PC-9 (cell line): ENCODE measurements around the gene CC2D2A.

Experiments
- EZH2 ChIP-seq: fragments of 200-600 bp; sonication (generic); IDR thresholded peaks from 2 replicates; pipeline ENCODE4 v1.8.0; 2017; ENCODE audit warnings: antibody characterized with exemption, low read depth
- TF ChIP-seq, protein P1 (sequence below): fragments of 200-600 bp; sonication (generic); conservative IDR thresholded peaks from 2 replicates; pipeline ENCODE4 v1.6.1; 2017; ENCODE audit warnings: mixed run types, antibody characterized with exemption, mild to moderate bottlenecking, moderate library complexity

DNA sequence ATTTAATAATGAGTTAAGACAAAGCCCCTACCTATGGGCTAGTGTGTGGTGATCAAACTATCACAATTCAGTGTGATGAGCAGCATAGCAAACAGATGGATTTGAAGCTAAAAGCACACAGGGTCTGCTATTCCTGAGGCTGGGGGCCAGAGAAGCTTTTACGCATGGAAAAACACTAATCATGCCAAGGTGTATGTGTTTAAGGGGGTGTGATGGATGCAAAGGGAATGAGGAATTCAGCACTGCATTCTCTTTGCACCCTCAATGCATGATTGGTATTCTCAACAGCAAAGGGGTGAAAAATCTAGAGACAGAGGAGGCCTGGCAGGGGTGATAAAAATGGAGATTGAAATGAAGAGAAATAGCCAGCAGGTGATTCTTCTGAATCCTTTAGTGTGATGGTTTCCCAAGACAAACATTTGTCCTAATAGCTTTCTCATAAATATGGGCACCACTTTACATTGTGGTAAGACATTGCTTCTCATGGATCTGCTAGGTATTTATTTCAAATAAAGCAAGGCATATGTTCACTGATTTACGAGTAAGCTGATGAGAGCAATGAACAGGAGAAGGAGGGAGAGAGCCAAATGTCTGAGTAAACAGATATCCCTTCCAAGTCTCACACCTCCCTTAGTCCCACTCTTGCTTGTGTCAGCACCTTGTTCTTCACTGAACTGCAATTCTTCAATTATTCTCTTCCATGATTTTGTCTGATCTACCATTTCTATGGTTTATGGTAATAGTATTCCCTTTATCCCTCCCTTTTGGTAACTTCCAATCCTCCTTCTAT, 26.1 kb upstream of the CC2D2A start:
- TF ChIP-seq, protein P1, sequence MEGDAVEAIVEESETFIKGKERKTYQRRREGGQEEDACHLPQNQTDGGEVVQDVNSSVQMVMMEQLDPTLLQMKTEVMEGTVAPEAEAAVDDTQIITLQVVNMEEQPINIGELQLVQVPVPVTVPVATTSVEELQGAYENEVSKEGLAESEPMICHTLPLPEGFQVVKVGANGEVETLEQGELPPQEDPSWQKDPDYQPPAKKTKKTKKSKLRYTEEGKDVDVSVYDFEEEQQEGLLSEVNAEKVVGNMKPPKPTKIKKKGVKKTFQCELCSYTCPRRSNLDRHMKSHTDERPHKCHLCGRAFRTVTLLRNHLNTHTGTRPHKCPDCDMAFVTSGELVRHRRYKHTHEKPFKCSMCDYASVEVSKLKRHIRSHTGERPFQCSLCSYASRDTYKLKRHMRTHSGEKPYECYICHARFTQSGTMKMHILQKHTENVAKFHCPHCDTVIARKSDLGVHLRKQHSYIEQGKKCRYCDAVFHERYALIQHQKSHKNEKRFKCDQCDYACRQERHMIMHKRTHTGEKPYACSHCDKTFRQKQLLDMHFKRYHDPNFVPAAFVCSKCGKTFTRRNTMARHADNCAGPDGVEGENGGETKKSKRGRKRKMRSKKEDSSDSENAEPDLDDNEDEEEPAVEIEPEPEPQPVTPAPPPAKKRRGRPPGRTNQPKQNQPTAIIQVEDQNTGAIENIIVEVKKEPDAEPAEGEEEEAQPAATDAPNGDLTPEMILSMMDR, result no peak
- TF ChIP-seq EZH2, result no peak
